ENCODE results near the gene EMC8. TPM values are rescaled to one million over a fixed set of nuclear protein-coding genes. Genes with fewer than 3 reads are reported as not detected.
A peak's percentile ranks its signal among the peaks of the same experiment; 100 is the strongest.

EMC8 gene
- polyA plus RNA-seq, 3 donors: 34.0 to 34.9 (median 34.0) TPM

- DNase-seq: no peak
These were observed 37.5 kb downstream of the EMC8 start for GRCh38 chr16:85761861-85762260.

- no peak for DNase-seq
These were observed 39.5 kb downstream of the EMC8 start for GRCh38 chr16:85759631-85760419.

DNA sequence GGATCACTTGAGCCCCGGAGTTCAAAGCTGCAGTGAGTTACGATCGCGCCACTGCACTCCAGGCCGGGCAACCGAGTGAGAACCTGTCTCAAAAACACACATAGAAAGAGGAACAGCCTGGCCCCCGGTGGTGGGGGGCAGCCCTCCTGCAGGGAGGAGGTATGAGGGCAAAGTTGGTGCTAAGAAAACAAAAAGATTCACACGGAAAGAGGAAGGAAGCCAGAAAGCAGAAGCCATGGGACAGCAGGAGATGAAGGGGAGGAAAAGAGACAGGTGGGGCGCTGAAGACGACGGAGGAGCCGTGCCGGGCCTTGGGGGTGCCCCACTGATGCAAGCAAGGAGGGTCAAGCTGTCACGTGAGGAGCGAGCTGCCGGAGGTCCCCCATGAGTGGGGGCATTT lies 40.2 kb downstream of the EMC8 start:
- DNase-seq: no peak

DNA sequence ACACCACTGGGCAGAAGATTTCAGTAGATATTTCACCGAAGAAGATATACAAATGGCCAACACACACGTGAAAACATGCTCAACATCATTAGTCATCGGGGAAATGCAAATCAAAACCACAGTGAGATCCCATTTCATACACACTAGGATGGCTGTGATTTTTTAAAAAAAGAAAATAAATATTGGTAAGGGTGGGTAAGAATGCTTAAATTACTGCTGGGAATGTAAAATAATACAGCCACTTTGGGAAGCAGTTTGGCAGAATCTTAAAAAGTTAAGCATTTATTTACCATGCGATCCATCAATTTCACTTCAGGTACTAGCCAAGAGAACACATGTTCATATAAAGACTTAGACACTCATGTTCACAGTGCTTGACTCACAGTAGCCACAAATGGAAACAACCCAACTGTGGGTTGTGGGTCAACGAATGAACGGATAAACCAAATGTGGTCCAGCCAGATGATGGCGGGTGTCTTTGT lies 42.0 kb downstream of the EMC8 start:
- DNase-seq: no peak

DNA sequence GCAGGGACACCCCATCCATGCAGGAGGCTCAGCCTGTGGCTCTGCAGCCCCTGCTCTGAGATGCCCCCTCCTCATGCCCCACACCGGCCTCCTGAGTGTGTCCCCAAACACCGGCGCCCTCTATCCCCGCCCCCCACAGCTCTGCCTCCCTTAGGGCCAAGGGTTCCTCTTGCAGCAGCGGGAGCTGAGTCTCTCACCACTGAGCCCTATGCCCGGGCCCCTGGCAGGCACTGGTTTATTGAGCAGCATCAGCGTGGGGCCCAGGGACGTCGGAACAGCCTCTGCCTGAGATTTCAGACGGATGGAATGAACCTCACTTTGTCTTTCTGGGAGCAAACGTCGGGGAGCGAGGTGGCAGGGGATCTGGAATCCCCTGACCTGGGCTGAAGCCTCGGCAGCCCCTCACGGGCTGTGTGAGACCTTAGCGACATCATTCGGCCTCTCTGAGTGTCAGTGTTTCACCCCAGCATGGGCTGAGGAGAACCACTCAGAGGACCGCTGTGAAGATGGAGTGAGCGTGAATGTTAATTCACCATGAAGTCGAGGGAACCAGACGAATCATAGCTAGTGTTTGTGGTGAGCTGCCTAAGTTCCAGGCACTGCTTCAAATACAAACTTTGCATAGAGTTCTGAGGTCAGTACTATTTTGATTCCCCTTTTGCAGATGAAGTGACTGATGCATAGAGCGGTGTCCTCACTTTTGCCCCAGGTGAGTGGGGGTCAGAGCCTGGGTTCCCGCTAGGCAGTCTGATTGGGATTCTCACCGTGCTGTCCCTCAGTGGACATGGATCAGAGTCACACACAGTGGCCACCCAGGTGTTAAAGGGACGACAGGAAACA lies 43.2 kb downstream of the EMC8 start:
- no peak for DNase-seq

DNA sequence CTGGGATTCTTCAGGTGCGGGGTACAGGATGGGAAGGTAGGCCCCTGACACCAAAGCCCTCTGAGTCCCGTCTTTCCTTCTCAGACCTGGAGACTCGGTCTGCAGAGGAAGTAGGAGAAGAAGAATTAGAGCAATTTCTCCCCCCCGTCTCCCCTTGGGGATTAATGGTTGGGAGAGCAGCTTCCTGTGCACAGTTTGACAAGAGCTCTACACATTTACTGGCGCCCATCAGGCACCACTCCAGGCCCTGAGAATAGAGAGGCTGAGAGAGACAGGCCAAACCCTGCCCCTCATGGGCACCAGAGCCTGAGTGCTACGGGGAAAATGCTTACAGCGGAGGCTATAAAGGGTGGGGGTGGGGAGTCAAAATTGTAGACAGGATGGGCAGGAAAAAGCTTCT lies 44.9 kb downstream of the EMC8 start:
- no peak for DNase-seq

DNA sequence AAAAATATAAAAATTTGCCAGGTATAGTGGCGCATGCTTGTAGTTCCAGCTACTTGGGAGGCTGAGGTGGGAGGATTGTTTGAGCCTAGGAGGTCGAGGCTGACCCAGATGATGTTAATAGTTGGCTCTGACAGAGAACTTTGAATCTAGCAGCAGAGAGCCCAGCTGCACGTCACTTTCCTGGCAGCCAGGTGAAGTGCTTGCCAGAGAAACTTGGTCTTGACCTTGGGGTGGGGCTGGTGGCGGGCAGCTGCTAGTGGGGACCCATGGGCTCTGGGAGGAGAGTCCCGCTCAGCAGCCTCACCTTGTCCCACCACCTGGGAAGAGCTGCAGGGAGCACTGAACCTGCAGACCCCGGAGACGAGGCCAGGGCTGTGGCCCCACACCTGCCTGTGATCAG lies 45.4 kb downstream of the EMC8 start:
- no peak for DNase-seq

- DNase-seq: no peak
These were observed 45.8 kb downstream of the EMC8 start for GRCh38 chr16:85753559-85753958.

GRCh38 chr16:85752511-85753420 lies 46.6 kb downstream of the EMC8 start:
- DNase-seq: peak; percentile 62

DNA sequence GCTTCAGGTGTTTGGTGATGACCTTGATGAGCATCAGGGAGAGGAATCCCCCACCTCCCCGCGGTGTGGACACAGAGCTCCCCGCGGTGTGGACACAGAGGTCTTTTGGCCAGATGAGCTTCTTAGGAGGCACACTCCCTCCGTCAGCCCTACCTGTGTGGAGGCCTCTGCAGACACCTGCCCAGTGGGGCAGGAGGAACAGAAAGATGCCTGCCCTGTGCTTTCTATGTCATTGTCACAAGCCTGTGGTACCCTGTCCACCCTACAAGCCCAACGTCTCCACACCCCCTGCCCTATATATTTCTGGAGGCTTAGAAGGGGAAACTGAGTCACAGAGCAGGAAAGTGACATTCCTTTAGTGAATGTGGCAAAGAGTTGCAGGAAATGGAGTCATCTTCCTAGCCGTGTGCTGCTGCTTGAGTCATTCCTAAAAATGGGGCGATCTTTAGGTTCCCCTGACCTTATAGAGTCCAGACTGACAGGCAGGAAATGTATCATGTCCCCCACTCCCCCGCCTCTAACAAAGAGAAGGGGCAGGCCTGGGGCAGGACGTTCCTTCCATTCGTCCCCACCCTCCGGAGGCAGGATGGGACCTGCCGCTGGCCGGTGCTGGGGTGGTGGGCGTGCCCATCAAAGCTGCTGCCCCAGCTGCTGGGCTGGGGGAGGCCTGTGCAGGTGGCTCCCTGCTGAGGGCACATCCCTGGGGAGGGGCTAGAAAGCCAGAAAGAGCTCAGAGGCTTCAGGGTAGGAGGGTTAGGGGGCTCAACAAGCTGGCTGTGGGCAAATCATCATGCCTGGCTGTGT lies 47.4 kb downstream of the EMC8 start:
- no peak for DNase-seq

GRCh38 chr16:85750827-85751697 lies 48.3 kb downstream of the EMC8 start, which contains the start of gene C16orf74:
Gene C16orf74, minus strand, starts transcription at chr16:85751096. Its CDS starts 15,879 bp downstream, at chr16:85735217.
- DNase-seq: peak; percentile 29

- DNase-seq: peak; percentile 54
These were observed 49.1 kb downstream of the EMC8 start for GRCh38 chr16:85750146-85750826.

DNA sequence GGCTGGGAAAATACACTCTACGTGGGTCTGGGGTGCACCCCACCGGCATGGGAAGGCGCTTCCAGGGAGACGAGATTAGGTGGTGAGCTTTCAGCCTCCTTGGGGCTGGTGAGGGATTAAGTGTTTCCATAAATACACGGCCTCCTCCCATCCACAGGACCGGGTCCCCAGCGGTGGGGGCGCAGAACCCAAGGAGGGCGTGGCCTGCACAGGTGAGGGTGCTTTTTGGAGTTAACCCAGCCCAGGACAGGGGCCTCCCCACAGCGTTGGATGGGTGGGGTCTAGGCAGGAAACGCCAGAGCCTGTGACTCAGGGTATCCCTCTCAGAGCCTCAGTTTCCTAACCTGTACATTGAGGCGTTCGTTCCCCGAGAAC lies 49.6 kb downstream of the EMC8 start:
- no peak for DNase-seq

DNA sequence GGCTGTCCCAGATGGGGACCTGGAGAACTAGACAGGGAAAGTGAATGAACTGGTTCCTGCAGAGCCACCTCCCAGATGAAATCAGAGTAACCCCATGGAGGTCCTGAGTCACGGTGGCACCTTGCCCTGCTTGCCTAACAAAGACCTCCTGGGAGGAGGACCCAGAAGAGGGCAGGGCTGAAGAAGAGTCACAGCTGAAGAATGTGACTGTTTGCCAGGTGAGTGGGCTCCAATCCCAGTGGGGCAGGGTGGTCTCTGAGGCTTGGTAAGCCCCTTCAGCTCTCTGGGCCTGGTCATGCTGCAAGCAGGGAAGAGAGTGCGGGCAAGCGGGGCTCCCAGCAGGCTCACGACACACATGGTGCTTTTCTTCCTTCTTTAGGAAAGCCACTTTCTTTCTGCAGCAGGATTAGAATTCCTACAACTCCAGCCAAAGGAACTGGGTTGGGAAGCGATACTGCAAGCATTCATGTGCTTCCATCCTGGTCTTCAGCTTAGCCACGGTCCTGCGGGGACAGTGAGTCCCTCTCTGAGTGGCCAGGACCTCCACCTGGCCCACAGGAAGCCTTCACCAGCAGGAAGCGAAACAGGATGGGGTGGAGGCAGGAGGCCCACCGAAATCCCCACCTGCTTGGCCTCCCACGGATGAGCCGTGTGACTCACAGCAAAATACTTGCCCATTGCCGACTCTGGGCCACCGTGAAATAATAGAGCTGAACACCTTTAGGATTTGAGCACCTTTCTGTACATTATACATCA lies 52.7 kb downstream of the EMC8 start:
- DNase-seq: no peak

DNA sequence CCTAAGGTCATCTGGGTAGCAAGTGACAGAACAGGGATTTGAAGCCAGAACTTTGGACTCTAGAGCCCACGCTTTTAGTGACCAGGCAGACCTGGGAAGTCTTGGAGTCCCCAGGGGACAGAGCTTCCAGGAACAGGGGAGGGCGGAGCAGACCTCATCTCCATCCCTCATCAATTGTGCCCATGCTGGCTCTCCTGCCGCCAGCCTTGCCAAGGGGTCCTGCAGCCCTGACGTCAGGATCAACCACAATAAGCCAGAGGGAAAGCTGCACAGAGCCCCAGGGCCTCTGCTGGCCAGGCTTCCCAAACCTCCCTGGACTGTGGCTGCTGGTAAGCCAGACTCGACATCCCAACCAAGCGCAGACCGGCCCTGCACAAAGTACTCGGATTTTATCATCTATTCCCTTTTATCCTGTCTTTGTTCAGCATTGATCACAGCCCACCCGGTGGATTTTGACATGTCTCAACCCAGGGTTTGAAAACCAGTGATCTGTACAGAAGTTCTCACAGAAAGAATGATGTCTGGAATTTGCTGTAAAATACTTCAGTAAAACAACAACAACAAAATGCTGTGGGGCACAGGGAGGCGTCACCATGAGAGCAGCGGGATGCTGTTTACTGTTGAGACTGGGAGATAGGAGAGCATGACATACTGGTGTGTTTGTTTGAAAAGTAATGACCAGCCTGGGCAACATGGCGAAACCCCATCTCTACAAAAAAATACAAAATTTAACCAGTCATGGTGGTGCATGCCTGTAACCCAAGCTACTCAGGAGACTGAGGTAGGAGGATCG lies 60.2 kb downstream of the EMC8 start:
- DNase-seq: no peak

GRCh38 chr16:85736921-85737320 lies 62.4 kb downstream of the EMC8 start:
- DNase-seq: no peak

GRCh38 chr16:85735946-85736345 lies 63.4 kb downstream of the EMC8 start:
- DNase-seq: no peak

DNA sequence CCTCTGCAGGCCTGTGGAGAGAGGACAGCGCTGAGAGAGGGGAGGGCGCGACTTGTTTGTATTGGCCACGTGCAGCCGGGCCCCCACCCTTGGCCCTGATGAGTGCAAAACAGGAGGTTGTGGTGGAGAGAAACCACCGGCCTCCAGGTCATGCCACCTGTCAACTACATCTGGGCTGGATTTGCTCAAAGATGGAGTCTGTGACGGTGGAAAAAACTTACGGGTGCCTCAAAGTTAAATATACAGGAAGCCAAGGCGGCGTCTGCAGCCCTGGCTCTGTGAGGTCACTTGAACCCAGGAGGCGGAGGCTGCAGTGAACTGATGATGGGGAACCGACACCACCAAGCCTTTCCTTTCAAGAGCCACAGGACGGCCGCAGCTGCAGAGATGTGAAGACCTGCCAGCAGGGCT lies 64.1 kb downstream of the EMC8 start:
- no peak for DNase-seq

All from renal pelvis (tissue), 4 donors.